GM18508 (cell line): ENCODE results near the gene OR2T5.
"Not testable (repeated sequence)": the region's sequence is repeated elsewhere in the genome, so short reads cannot be mapped to it uniquely, and the experiment has no call there.

Experiments used
- ATAC-seq: cut with Tn5 transposase; IDR thresholded peaks from one replicate; pipeline ENCODE4 v1.9.1; 2021; ENCODE audit warnings: moderate number of reproducible peaks; ENCODE audit not compliant: insufficient read depth, unreplicated experiment

OR2T5 gene

DNA sequence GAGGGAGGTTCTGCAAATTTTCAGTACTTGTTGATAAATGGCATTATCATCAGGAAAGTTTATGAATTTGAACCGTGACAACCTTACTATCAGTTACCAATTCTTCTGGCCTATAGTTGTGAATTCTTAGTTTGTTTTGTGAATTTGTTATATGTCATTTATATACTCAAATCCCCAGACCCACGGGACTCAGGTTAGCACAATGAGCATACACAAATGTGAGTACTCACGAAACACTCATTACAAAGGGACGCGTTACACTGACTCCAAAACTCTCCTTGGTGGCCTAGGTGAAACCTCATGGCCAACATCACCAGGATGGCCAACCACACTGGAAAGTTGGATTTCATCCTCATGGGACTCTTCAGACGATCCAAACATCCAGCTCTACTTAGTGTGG lies at the start of gene OR2T5:
TSS of gene OR2T5 (plus strand) at position 301 of the 400 bp plus-strand sequence. CDS start at position 301, 0 bp downstream.
- not testable (repeated sequence) for ATAC-seq

- not testable (repeated sequence) for ATAC-seq
Observed at GRCh38 chr1:248438668-248439067, 49.7 kb upstream of the OR2T5 start.

DNA sequence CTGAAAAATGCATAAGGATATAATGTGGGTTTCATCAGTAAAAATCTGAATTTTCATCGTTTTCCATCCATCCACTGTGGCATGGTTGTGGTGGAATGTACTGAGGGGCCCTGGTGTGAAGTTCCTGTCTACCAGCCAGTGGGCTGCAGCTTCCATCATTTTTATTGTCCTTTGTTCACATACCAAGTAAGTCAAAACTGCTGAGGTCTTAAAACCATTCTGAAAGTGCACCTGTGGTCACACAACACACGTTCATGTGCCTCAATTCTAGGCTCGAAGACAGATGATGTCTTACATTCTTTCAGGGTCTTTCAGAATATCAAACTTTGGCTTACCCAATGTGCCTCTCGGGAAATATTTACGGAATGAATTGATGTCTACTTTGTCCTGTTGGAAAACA lies 49.1 kb upstream of the OR2T5 start:
- ATAC-seq = not testable (repeated sequence)

- not testable (repeated sequence) for ATAC-seq
Observed at GRCh38 chr1:248442500-248443277, 45.7 kb upstream of the OR2T5 start.

- not testable (repeated sequence) for ATAC-seq
Observed at GRCh38 chr1:248444603-248445002, 43.8 kb upstream of the OR2T5 start.

DNA sequence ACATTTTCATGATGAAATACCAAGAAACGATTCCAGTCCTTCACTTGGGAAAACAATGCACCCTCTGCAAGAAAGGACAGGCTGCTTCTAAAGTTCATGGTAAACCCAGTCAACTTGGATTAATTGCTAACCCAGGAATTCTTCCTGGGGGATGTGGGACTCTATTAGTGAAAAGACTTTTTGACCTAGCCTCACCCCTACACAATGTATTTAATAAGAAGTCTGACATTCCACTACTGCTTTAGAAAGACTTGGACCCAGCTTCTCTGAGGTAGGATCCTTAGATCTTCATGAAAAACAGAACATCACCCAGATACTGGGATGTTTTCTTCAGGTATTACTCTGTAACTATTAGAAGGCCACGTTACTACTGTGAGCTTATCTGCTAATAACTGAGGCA lies 43.0 kb upstream of the OR2T5 start, which contains the start of gene OR2T2:
TSS of gene OR2T2 (plus strand) at position 239 of the 400 bp plus-strand sequence. CDS start 7,161 bp downstream, outside the sequence.
- not testable (repeated sequence) for ATAC-seq

DNA sequence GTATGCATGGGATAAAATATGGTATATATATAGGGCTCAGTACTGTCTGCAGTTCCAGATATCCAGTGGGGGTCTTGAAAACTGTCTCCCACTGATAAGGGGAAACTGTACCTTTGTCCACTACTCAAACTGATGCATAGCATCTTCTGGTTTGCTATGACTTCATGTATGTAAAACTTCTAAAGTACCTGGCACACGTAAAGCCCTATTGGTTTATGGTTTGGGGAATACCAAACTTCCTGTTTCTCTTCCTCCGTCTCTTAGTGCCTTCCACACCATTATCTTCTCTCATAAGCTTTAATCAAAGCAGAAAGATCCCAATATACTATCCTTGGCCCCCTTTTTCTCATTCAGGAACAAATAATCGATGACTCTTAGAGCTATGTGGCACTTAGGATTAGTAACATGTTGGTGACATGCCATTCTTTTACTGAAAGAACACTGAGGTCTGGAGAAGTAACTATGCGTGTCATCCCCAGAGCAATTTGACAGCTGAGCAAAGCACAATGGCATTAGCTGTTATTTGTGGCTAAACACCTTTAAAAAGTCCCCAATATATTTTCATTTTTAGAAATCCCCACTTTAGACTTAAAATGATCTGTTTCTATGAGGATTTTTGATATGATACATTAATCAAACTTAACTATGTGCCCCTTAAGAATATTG lies 39.8 kb upstream of the OR2T5 start:
- ATAC-seq = peak; percentile 66

- not testable (repeated sequence) for ATAC-seq
Observed at GRCh38 chr1:248449821-248450465, 38.4 kb upstream of the OR2T5 start.

GRCh38 chr1:248450466-248451145 lies 37.8 kb upstream of the OR2T5 start:
- ATAC-seq = peak; percentile 32

DNA sequence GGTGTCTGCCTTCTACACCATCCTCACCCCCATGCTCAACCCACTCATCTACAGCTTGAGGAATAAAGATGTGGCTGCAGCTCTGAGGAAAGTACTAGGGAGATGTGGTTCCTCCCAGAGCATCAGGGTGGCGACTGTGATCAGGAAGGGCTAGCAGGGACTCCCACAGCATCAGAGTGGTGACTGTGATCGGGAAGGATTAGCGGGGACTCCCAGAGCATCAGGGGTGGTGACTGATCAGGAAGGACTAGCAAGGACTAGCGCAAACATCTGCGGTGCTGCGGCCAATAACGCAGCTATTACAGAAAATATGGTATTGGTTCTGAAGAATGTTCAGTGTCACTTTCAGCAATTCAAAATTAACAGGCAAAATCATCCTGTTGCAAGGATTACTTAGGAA lies 34.8 kb upstream of the OR2T5 start:
- ATAC-seq = not testable (repeated sequence)

DNA sequence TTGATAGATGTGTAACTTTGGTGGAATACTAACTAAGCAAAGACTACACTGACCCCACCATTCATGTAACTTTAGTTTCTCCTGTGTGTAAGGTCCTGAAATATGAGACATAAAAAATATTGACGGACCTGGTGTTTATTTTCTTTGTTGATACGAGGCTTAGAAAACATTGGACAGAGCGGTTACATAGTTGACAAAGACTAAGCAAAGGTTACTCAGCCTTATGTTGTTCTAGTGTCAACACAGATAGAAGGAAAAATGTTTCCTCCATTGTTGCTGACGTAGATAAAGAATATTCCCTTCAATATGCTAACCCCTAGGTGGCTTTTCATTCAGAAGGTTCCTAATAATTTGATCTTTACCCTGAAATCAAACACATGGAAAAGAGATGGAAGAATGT lies 33.3 kb upstream of the OR2T5 start:
- not testable (repeated sequence) for ATAC-seq

- ATAC-seq = not testable (repeated sequence)
Observed at GRCh38 chr1:248456635-248457034, 31.8 kb upstream of the OR2T5 start.

DNA sequence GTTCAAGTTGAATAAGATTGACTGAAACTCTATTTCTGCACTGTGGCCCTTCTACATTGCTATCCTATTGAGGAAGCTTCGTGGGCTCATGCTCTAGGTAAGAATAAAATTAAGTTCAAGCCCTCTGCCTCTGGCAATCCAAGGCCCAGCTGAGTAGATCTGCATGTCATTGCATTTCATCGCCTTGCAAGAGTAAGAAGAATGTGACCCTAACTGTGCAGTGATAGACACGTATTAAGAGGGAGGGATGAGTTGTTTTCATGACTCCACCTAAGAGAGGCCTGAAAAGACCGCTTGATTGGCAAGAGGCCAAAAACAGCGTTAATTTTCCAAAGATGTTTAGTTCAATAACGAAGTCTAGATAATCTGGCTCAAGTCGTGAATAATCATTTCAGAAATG lies 29.3 kb upstream of the OR2T5 start:
- not testable (repeated sequence) for ATAC-seq

- no peak for ATAC-seq
Observed at GRCh38 chr1:248471154-248471553, 17.2 kb upstream of the OR2T5 start.

DNA sequence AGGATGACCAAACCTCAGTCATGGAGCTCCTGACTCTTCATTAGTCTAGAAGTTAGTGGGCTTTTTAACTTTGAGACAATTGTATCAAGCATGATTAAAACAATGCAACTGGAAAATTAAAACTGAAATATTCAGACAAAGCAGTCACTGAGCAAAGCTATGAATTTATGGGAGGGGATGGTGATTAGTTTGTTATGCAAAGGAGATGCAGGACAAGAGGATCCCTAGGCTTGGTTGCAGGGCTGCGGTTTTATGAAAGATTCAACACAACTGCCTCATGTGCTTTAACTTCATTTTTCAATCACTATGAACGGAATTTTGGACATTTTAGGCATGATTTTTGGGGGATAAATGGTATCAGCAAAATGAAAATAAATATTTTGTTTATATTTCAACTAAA lies 16.3 kb upstream of the OR2T5 start:
- not testable (repeated sequence) for ATAC-seq

- ATAC-seq = not testable (repeated sequence)
Observed at GRCh38 chr1:248473051-248473450, 15.3 kb upstream of the OR2T5 start, which contains the start of gene OR2T3. Gene OR2T3, plus strand, starts transcription at chr1:248473351. Its CDS starts 0 bp downstream, at chr1:248473351.

- peak; percentile 75 for ATAC-seq
Observed at GRCh38 chr1:248475660-248476059, 12.7 kb upstream of the OR2T5 start.

GRCh38 chr1:248481686-248482579 lies 6.5 kb upstream of the OR2T5 start:
- ATAC-seq = peak; percentile 79

GRCh38 chr1:248496661-248497060 lies 8.3 kb downstream of the OR2T5 start:
- not testable (repeated sequence) for ATAC-seq
